Body of pancreas (tissue), 4 donors: Measurements from ENCODE around the gene PARD6B.

ENCODE experiments used
- POLR2A ChIP-seq, 3 donors: fragments of 450-650 bp; IDR thresholded peaks; one replicate each; pipeline ENCODE4 v1.6.1; 2016; ENCODE audit warnings: antibody characterized with exemption in 3 of 3, mild to moderate bottlenecking in 2 of 3
- TF ChIP-seq, protein P1 (sequence below), 7 experiments: fragments of 450-650 bp in 4 of 7; fragments of 200-600 bp in 3 of 7; sonication (generic) in 3 of 7; IDR thresholded peaks; one replicate each; pipeline ENCODE4 v1.5.1; 2016 to 2019; ENCODE audit warnings: antibody characterized with exemption in 7 of 7

DNA sequence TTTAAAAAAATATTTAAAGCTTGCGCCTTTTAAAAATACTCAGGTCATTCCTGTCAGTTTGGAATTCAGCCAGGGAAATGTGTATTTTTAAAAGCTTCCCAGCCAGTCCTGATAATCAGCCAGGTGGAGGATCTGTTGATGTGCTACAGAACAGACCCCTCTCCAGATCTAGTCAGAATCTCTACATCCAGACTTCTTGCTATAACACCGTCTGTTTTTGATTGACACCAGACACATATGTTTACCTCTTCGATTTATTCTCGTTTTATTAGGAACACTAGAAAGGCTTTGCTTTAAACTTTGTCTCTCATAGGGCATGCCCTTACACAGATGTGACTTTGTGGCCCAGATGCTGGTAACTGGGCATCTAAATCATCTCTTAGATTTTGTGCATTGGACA lies 11.7 kb downstream of the PARD6B start:
- TF ChIP-seq POLR2A (IDR thresholded peaks at IDR 0.05): no peak
- TF ChIP-seq, protein P1, sequence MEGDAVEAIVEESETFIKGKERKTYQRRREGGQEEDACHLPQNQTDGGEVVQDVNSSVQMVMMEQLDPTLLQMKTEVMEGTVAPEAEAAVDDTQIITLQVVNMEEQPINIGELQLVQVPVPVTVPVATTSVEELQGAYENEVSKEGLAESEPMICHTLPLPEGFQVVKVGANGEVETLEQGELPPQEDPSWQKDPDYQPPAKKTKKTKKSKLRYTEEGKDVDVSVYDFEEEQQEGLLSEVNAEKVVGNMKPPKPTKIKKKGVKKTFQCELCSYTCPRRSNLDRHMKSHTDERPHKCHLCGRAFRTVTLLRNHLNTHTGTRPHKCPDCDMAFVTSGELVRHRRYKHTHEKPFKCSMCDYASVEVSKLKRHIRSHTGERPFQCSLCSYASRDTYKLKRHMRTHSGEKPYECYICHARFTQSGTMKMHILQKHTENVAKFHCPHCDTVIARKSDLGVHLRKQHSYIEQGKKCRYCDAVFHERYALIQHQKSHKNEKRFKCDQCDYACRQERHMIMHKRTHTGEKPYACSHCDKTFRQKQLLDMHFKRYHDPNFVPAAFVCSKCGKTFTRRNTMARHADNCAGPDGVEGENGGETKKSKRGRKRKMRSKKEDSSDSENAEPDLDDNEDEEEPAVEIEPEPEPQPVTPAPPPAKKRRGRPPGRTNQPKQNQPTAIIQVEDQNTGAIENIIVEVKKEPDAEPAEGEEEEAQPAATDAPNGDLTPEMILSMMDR (IDR thresholded peaks at IDR 0.05): no peak
